OCI-LY7 (cell line): ENCODE results near the gene SEMA3D. TPM values are rescaled to one million over a fixed set of nuclear protein-coding genes. Genes with fewer than 3 reads are reported as not detected.

Experiments used
- BruUV-seq: library from RNA; stranded (reverse); fragments of 400-500 nt; replicated peaks from 2 replicates; lab custom pipeline; 2021; lab: Mats Ljungman, UMichigan
- CTCF ChIA-PET: fragments of 300-600 bp; sonication (Branson Sonifier 250); formaldehyde crosslinking; loops from one replicate; lab custom pipeline; 2022; ENCODE audit warnings: antibody characterized with exemption; ENCODE audit not compliant: unreplicated experiment; lab: Charles Lee
- POLR2A ChIA-PET: fragments of 300-600 bp; sonication (Branson Sonifier 250); formaldehyde crosslinking; loops from one replicate; lab custom pipeline; 2022; ENCODE audit warnings: antibody characterized with exemption; lab: Charles Lee
- DNase-seq: peaks from one replicate; pipeline ENCODE4 v3.0.0-alpha.2; 2015; ENCODE audit warnings: low spot score
- H2AFZ ChIP-seq: fragments of 200-600 bp; sonication (generic), shearing (Covaris generic); 2 replicates; pipeline ENCODE4 v1.6.1; 2014; ENCODE audit warnings: mild to moderate bottlenecking, antibody characterized with exemption, low read length, moderate library complexity
- H3K27ac ChIP-seq: fragments of 200-600 bp; sonication (generic); 2 replicates; pipeline ENCODE4 v1.5.1; 2014; ENCODE audit warnings: mixed run types, low read depth, mild to moderate bottlenecking, moderate library complexity, low read length, inconsistent platforms; ENCODE audit not compliant: poor library complexity, severe bottlenecking
- H3K36me3 ChIP-seq: fragments of 200-600 bp; sonication (generic); 2 replicates; pipeline ENCODE4 v1.6.1; 2014; ENCODE audit warnings: mild to moderate bottlenecking, antibody characterized with exemption, low read length, moderate library complexity, mixed read lengths; ENCODE audit not compliant: insufficient read depth
- H3K4me1 ChIP-seq: fragments of 200-600 bp; sonication (generic); 2 replicates; pipeline ENCODE4 v1.5.1; 2014; ENCODE audit warnings: mild to moderate bottlenecking, low read length; ENCODE audit not compliant: insufficient read depth, poor library complexity, severe bottlenecking
- H3K4me2 ChIP-seq: fragments of 200-600 bp; sonication (generic); 2 replicates; pipeline ENCODE4 v1.6.1; 2014; ENCODE audit warnings: mild to moderate bottlenecking, low read length
- H3K4me3 ChIP-seq: fragments of 200-600 bp; sonication (generic); 2 replicates; pipeline ENCODE4 v1.5.1; 2014; ENCODE audit warnings: mild to moderate bottlenecking, low read depth, low read length; ENCODE audit not compliant: poor library complexity, severe bottlenecking
- H3K79me2 ChIP-seq: fragments of 200-600 bp; sonication (generic); 2 replicates; pipeline ENCODE4 v1.6.1; 2016; ENCODE audit warnings: low read depth, mild to moderate bottlenecking, low read length, moderate library complexity, mixed read lengths; ENCODE audit not compliant: insufficient read depth
- H3K9me2 ChIP-seq: fragments of 200-600 bp; sonication (generic); 2 replicates; pipeline ENCODE4 v1.6.1; 2016; ENCODE audit warnings: mild to moderate bottlenecking, low read length, mixed read lengths; ENCODE audit not compliant: insufficient read depth
- H3K9me3 ChIP-seq: fragments of 200-600 bp; sonication (generic); 2 replicates; pipeline ENCODE4 v1.6.1; 2014; ENCODE audit warnings: mild to moderate bottlenecking, mixed run types, low read length, mixed read lengths
- H4K20me1 ChIP-seq: fragments of 200-600 bp; sonication (generic); 2 replicates; pipeline ENCODE4 v1.6.1; 2014; ENCODE audit warnings: mild to moderate bottlenecking, antibody characterized with exemption, low read length, moderate library complexity, mixed read lengths; ENCODE audit not compliant: insufficient read depth
- EZH2phosphoT487 ChIP-seq: fragments of 200-600 bp; sonication (generic); IDR thresholded peaks from 2 replicates; pipeline ENCODE4 v1.6.1; 2018; ENCODE audit warnings: low read depth, borderline replicate concordance, mild to moderate bottlenecking, mixed run types, antibody characterized with exemption, low read length, moderate library complexity, mixed read lengths
- intact Hi-C: fragments of 100-400 bp; cut with micrococcal nuclease; formaldehyde crosslinking; loops from one replicate; pipeline ENCODE4 v1.10.0; 2022; ENCODE audit not compliant: unreplicated experiment
- total RNA-seq, 2 experiments: library from RNA; depleted of rRNA in 1 of 2; stranded (reverse); fragments of >200 nt in 1 of 2; shearing (Covaris generic) in 1 of 2; gene quantifications; 2 replicates each; pipeline ENCODE4 v1.2.3, GENCODE V29; 2014 to 2022
- TF ChIP-seq, protein P1 (sequence below): fragments of 200-600 bp; sonication (generic); conservative IDR thresholded peaks from 2 replicates; pipeline ENCODE4 v1.5.1; 2014; ENCODE audit warnings: mild to moderate bottlenecking, antibody characterized with exemption, low read length, moderate library complexity, mixed read lengths

The SEMA3D gene
- total RNA-seq, 2 experiments from 2014 or later: not detected

DNA sequence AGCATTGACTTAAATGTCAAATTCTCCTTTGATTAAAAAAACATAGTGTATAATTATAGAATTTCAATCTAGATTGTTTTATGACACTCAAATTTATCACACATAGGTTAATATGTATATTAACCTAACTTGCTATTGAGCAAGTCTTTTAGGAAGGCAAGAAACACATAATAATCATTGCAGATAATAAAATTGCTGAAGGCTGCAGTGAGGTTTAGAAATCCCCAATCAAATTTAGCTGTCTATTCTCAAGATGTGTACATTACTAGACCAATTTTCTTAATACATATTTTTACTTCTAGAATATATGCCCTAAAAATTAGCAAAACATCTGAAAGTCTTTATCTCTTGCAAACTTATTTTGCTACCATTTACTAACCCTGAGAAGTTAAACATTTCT lies 34.9 kb upstream of the SEMA3D start:
- BruUV-seq: no TSS peak
- no peak overlapping the region for H3K4me3 ChIP-seq
- H3K9me3 ChIP-seq: no peaks in the 10 kb centered on the region
- TF ChIP-seq EZH2phosphoT487: no peak
- TF ChIP-seq, protein P1, sequence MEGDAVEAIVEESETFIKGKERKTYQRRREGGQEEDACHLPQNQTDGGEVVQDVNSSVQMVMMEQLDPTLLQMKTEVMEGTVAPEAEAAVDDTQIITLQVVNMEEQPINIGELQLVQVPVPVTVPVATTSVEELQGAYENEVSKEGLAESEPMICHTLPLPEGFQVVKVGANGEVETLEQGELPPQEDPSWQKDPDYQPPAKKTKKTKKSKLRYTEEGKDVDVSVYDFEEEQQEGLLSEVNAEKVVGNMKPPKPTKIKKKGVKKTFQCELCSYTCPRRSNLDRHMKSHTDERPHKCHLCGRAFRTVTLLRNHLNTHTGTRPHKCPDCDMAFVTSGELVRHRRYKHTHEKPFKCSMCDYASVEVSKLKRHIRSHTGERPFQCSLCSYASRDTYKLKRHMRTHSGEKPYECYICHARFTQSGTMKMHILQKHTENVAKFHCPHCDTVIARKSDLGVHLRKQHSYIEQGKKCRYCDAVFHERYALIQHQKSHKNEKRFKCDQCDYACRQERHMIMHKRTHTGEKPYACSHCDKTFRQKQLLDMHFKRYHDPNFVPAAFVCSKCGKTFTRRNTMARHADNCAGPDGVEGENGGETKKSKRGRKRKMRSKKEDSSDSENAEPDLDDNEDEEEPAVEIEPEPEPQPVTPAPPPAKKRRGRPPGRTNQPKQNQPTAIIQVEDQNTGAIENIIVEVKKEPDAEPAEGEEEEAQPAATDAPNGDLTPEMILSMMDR: no peak
- H3K4me2 ChIP-seq: no peak overlapping the region
- ChIA-PET POLR2A (no interaction called here), CTCF (no interaction called here)
- H3K79me2 ChIP-seq: no peaks in the 10 kb centered on the region
- no peaks in the 10 kb centered on the region for H3K36me3 ChIP-seq
- H3K4me1 ChIP-seq: no peaks in the 10 kb centered on the region
- intact Hi-C loops: no loop called here
- H2AFZ ChIP-seq: no peak overlapping the region
- no peak overlapping the region for H3K27ac ChIP-seq
- H4K20me1 ChIP-seq: no peaks in the 10 kb centered on the region
- no peak for DNase-seq
- no peaks in the 10 kb centered on the region for H3K9me2 ChIP-seq

DNA sequence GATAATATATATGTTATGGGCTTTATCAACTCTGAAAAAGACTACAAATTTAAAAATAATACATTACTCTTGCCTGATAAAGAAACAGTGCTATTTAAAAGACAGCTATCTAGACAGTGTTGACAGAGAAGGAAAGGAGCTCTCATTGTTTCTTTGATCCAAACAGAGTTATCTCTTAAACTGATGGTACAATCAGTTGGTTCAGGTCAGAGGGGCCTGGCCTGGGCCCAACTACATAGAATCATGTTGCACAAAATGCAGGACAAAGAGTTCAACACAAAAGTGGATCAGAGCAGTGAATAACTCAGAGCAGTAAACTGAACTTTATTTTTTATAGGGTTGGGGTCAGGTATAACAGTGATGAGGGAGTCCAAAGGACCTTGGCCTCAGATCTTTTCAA lies 33.8 kb upstream of the SEMA3D start:
- TF ChIP-seq, protein P1: no peak
- TF ChIP-seq EZH2phosphoT487: no peak
- BruUV-seq: no TSS peak
- H3K9me2 ChIP-seq: no peaks in the 10 kb centered on the region
- H3K27ac ChIP-seq: no peak overlapping the region
- intact Hi-C loops: no loop called here
- DNase-seq: no peak
- no peak overlapping the region for H3K4me3 ChIP-seq
- no peaks in the 10 kb centered on the region for H3K36me3 ChIP-seq
- no peaks in the 10 kb centered on the region for H3K4me1 ChIP-seq
- POLR2A ChIA-PET: interaction anchor here (0.6 kb wide), 1 partner anchor 417 kb away, joined by 3 read pairs; no protein-coding TSS in a partner anchor
- no peak overlapping the region for H2AFZ ChIP-seq
- CTCF ChIA-PET: no interaction called here
- H3K9me3 ChIP-seq: no peaks in the 10 kb centered on the region
- H3K79me2 ChIP-seq: no peaks in the 10 kb centered on the region
- no peak overlapping the region for H3K4me2 ChIP-seq
- no peaks in the 10 kb centered on the region for H4K20me1 ChIP-seq

DNA sequence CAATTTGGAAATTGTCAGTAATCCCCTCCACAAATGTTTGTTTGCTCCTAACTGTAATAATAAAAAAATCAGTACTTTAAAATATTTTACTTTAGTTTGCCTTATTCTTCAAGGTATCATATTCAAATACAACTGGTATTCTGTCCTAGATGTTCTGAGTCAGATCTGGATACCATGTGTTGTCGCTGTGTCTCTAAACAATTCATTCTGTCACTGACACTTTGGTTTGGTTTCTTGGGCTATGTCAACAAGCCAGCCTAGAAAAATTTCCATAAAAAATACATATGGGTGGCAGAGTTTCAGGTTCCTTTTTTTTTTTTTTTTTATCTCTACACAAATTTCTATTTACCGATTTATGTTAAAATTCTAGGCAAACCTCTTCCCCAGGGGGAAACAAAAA lies 33.2 kb upstream of the SEMA3D start:
- H3K4me3 ChIP-seq: no peak overlapping the region
- no peak for DNase-seq
- no peak overlapping the region for H3K4me2 ChIP-seq
- TF ChIP-seq, protein P1: no peak
- no peak for TF ChIP-seq EZH2phosphoT487
- no peaks in the 10 kb centered on the region for H3K4me1 ChIP-seq
- CTCF ChIA-PET: no interaction called here
- no peaks in the 10 kb centered on the region for H3K9me3 ChIP-seq
- no TSS peak for BruUV-seq
- no peak overlapping the region for H2AFZ ChIP-seq
- intact Hi-C loops: no loop called here
- no peak overlapping the region for H3K27ac ChIP-seq
- no peaks in the 10 kb centered on the region for H3K36me3 ChIP-seq
- H3K79me2 ChIP-seq: no peaks in the 10 kb centered on the region
- no peaks in the 10 kb centered on the region for H3K9me2 ChIP-seq
- POLR2A ChIA-PET: no interaction called here
- H4K20me1 ChIP-seq: no peaks in the 10 kb centered on the region
